Measurements from ENCODE around the gene TXNDC12. TPM values are rescaled to one million over a fixed set of nuclear protein-coding genes. Genes with fewer than 3 reads are reported as not detected.

The TXNDC12 gene
- total and polyA plus RNA-seq, 2 experiments from 2014 or later, result 81.0 to 91.1 TPM

DNA sequence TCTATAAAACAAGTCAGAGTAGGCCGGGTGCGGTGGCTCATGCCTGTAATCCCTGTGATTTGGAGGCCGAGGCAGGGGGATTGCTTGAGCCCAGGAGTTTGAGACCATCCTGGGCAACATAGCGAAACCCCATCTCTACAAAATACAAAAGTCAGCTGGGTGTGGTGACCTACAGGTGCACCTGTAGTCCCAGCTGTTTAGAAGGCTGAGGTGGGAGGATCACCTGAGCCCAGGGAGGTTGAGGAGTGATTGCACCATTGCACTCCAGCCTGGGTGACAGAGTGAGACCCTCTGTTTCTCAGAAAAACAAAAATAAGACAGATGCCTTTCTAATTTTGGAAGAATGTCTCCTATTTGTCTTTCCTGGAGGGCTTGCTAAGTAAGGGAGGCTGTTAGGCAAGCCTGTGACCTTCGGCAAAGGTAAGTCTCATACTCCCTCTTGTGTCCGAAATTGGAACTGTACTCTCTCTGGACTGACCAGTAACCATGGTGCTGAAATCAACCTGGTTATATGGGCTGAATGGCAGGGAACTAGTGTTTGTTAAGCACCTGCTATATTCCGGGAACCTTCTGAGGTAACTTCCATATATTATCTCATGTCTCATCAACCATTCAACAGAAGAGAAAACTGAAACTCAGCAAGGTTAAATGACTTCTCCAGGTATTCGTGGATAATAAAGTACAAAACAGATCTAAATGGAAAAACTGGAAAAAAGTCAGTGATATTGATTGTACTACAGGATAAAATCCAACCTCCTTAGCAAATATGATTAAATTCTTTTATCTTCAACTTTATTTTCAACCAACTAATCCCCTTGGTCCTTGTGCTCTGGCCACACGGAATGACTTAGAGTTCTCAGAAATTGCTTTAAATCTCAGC is 52.7 kb downstream of the TXNDC12 start:
- no peak overlapping the region for H3K4me2 ChIP-seq
- no peaks in the 10 kb centered on the region for H3K9me2 ChIP-seq (replicated peaks; ENCODE audit: insufficient read depth)
- peak; percentile 95 for DNase-seq (ENCODE audit: low spot score)
- H3K27me3 ChIP-seq, result no peaks in the 10 kb centered on the region
- no peaks in the 10 kb centered on the region for H3K36me3 ChIP-seq (replicated peaks; ENCODE audit: insufficient read depth, low read depth)
- 56% methylated on average over 9 of the region's 9 CpGs for WGBS (ENCODE audit: low lambda C conversion rate, missing lambda C conversion rate)
- H4K20me1 ChIP-seq (ENCODE audit: insufficient read depth, poor library complexity, severe bottlenecking), result no peaks in the 10 kb centered on the region
- no peak for TF ChIP-seq EZH2phosphoT487 (IDR thresholded peaks at IDR 0.05; ENCODE audit: low read depth, severe bottlenecking, unreplicated experiment)
- no peak for TF ChIP-seq EZH2 (IDR thresholded peaks at IDR 0.05; ENCODE audit: borderline replicate concordance)
- TF ChIP-seq, protein P1, sequence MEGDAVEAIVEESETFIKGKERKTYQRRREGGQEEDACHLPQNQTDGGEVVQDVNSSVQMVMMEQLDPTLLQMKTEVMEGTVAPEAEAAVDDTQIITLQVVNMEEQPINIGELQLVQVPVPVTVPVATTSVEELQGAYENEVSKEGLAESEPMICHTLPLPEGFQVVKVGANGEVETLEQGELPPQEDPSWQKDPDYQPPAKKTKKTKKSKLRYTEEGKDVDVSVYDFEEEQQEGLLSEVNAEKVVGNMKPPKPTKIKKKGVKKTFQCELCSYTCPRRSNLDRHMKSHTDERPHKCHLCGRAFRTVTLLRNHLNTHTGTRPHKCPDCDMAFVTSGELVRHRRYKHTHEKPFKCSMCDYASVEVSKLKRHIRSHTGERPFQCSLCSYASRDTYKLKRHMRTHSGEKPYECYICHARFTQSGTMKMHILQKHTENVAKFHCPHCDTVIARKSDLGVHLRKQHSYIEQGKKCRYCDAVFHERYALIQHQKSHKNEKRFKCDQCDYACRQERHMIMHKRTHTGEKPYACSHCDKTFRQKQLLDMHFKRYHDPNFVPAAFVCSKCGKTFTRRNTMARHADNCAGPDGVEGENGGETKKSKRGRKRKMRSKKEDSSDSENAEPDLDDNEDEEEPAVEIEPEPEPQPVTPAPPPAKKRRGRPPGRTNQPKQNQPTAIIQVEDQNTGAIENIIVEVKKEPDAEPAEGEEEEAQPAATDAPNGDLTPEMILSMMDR (IDR thresholded peaks at IDR 0.05; ENCODE audit: poor library complexity), result peak; percentile 95
- H3K4me3 ChIP-seq, result no peak overlapping the region
- no peaks in the 10 kb centered on the region for H3K79me2 ChIP-seq
- H3K27ac ChIP-seq, result no peak overlapping the region
- peaks cover 8% of the 10 kb centered on the region for H3K4me1 ChIP-seq (ENCODE audit: insufficient read depth)
- H2AFZ ChIP-seq, result no peak overlapping the region
- H3K9me3 ChIP-seq (ENCODE audit: low read depth), result no peaks in the 10 kb centered on the region

DNA sequence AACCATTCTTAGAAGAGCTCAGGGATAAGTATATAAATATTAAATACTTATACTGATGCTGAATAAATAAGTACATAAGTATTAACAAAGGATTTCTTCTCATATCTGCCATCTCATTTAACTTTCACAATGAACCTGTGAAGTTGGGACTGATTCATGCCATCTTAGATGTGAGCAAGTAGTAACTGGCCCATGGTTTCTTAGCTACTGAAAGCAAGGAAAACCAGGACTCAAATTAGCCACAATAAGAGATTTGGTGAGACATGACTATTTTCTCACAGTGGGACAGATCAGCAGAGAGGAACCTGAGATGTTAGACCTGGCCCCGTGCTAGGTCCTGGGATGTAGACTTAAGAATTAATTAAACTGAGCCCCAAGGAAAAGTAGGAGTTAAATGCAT is 56.3 kb downstream of the TXNDC12 start:
- Histone ChIP-seq H3K27ac (no peak overlapping the region), H3K27me3 (no peaks in the 10 kb centered on the region), H3K9me3 (ENCODE audit: low read depth) (no peaks in the 10 kb centered on the region), H3K4me1 (ENCODE audit: insufficient read depth) (no peaks in the 10 kb centered on the region), H4K20me1 (ENCODE audit: insufficient read depth, poor library complexity, severe bottlenecking) (no peaks in the 10 kb centered on the region), H3K36me3 (replicated peaks; ENCODE audit: insufficient read depth, low read depth) (no peaks in the 10 kb centered on the region), H3K9me2 (replicated peaks; ENCODE audit: insufficient read depth) (no peaks in the 10 kb centered on the region), H3K79me2 (no peaks in the 10 kb centered on the region), H3K4me3 (no peak overlapping the region), H2AFZ (no peak overlapping the region), H3K4me2 (no peak overlapping the region)
- DNase-seq (ENCODE audit: low spot score), result no peak
- WGBS (ENCODE audit: low lambda C conversion rate, missing lambda C conversion rate), result 79% methylated on average over 1 of the region's 1 CpG
- TF ChIP-seq EZH2 (IDR thresholded peaks at IDR 0.05; ENCODE audit: borderline replicate concordance), result no peak
- no peak for TF ChIP-seq EZH2phosphoT487 (IDR thresholded peaks at IDR 0.05; ENCODE audit: low read depth, severe bottlenecking, unreplicated experiment)
- TF ChIP-seq, protein P1 (IDR thresholded peaks at IDR 0.05; ENCODE audit: poor library complexity), result no peak

DNA sequence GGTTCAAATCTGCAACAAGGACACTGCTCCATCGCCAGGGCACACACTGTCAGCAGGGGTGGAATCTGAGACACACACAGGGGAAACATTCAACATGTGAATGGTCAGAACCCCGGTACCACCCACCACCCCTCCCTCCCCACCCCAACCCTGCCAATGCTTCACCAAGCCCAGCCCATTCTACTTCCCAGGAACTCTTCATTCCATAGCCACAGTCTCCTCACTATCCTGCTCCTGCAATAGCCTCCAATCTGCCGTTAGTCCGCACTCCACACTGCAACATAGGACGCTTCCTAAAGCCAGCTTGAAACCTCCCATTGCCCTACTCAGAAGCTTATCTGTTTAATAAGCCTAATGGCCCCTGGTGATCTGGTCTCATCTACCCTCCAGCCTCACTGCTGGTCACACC is 57.0 kb downstream of the TXNDC12 start:
- Histone ChIP-seq H3K27me3 (no peaks in the 10 kb centered on the region), H3K27ac (no peak overlapping the region), H3K36me3 (replicated peaks; ENCODE audit: insufficient read depth, low read depth) (no peaks in the 10 kb centered on the region), H3K9me2 (replicated peaks; ENCODE audit: insufficient read depth) (no peaks in the 10 kb centered on the region), H4K20me1 (ENCODE audit: insufficient read depth, poor library complexity, severe bottlenecking) (no peaks in the 10 kb centered on the region), H3K9me3 (ENCODE audit: low read depth) (no peaks in the 10 kb centered on the region), H2AFZ (no peak overlapping the region), H3K79me2 (no peaks in the 10 kb centered on the region), H3K4me2 (no peak overlapping the region), H3K4me3 (no peak overlapping the region), H3K4me1 (ENCODE audit: insufficient read depth) (no peaks in the 10 kb centered on the region)
- TF ChIP-seq, protein P1 (IDR thresholded peaks at IDR 0.05; ENCODE audit: poor library complexity), result no peak
- no peak for TF ChIP-seq EZH2phosphoT487 (IDR thresholded peaks at IDR 0.05; ENCODE audit: low read depth, severe bottlenecking, unreplicated experiment)
- TF ChIP-seq EZH2 (IDR thresholded peaks at IDR 0.05; ENCODE audit: borderline replicate concordance), result no peak
- DNase-seq (ENCODE audit: low spot score), result no peak
- 51% methylated on average over 5 of the region's 5 CpGs for WGBS (ENCODE audit: low lambda C conversion rate, missing lambda C conversion rate)
